Inflammatory macrophage treated with lipopolysaccharide for 4 hours (primary cell): ENCODE data around the gene POFUT2.

Experiments used
- DNase-seq: peaks from one replicate; pipeline ENCODE4 v3.0.0-alpha.2; 2020

The POFUT2 gene

GRCh38 chr21:45244799-45245340, 42.8 kb downstream of the POFUT2 start:
- DNase-seq: no peak

- DNase-seq: no peak
Measured at GRCh38 chr21:45243603-45244002, 44.1 kb downstream of the POFUT2 start.

- no peak for DNase-seq
Measured at GRCh38 chr21:45241357-45241756, 46.3 kb downstream of the POFUT2 start.

- no peak for DNase-seq
Measured at GRCh38 chr21:45237401-45237800, 50.3 kb downstream of the POFUT2 start.

GRCh38 chr21:45236481-45236880, 51.2 kb downstream of the POFUT2 start:
- peak; percentile 45 for DNase-seq

GRCh38 chr21:45235488-45235887, 52.2 kb downstream of the POFUT2 start:
- no peak for DNase-seq

GRCh38 chr21:45234965-45235364, 52.7 kb downstream of the POFUT2 start:
- no peak for DNase-seq

GRCh38 chr21:45234127-45234526, 53.6 kb downstream of the POFUT2 start:
- DNase-seq: no peak

- no peak for DNase-seq
Measured at GRCh38 chr21:45231705-45232104, 56.0 kb downstream of the POFUT2 start.

GRCh38 chr21:45228656-45229240, 58.9 kb downstream of the POFUT2 start:
- no peak for DNase-seq

- no peak for DNase-seq
Measured at GRCh38 chr21:45228171-45228641, 59.5 kb downstream of the POFUT2 start.

GRCh38 chr21:45227735-45228134, 60.0 kb downstream of the POFUT2 start:
- DNase-seq: no peak

- DNase-seq: no peak
Measured at GRCh38 chr21:45226540-45227326, 61.0 kb downstream of the POFUT2 start.

GRCh38 chr21:45225741-45226327, 61.9 kb downstream of the POFUT2 start:
- no peak for DNase-seq

- DNase-seq: no peak
Measured at GRCh38 chr21:45225041-45225740, 62.5 kb downstream of the POFUT2 start.

GRCh38 chr21:45224189-45224938, 63.3 kb downstream of the POFUT2 start:
- DNase-seq: no peak

- no peak for DNase-seq
Measured at GRCh38 chr21:45223236-45224185, 64.2 kb downstream of the POFUT2 start.

- DNase-seq: no peak
Measured at GRCh38 chr21:45222001-45222400, 65.7 kb downstream of the POFUT2 start.

GRCh38 chr21:45220714-45221490, 66.8 kb downstream of the POFUT2 start:
- no peak for DNase-seq

- no peak for DNase-seq
Measured at GRCh38 chr21:45220071-45220481, 67.6 kb downstream of the POFUT2 start.
